ENCODE results near the gene ISYNA1. TPM values are rescaled to one million over a fixed set of nuclear protein-coding genes. Genes with fewer than 3 reads are reported as not detected.

Gene ISYNA1
- total RNA-seq, 1 experiment from 2014 or later = 236 TPM

- H3K27me3 Mint-ChIP-seq (ENCODE audit: low read depth) = no peaks in the 10 kb centered on the region
- H3K4me3 Mint-ChIP-seq = no peak overlapping the region
- H3K27ac Mint-ChIP-seq = peak overlapping the region; percentile 42; the same call in 1 of the 2 replicates
- no peak for DNase-seq (ENCODE audit: low spot score)
- no peak for ATAC-seq
- peaks cover 28% of the 10 kb centered on the region for H3K4me1 Mint-ChIP-seq
- no peaks in the 10 kb centered on the region for H3K36me3 Mint-ChIP-seq
- no peaks in the 10 kb centered on the region for H3K9me3 Mint-ChIP-seq
- TF ChIP-seq ZNF219 (CRISPR knock-in tag; IDR thresholded peaks at IDR 0.05; ENCODE audit: borderline replicate concordance) = no peak
- TF ChIP-seq ZNF232 (CRISPR knock-in tag; IDR thresholded peaks at IDR 0.05) = no peak
- no peak for TF ChIP-seq STAT6 (CRISPR knock-in tag; conservative IDR thresholded peaks at IDR 0.05; ENCODE audit: low read depth)
- TF ChIP-seq TCF7 (CRISPR knock-in tag; IDR thresholded peaks at IDR 0.05; ENCODE audit: low read depth) = no peak
- TF ChIP-seq HMGA2 (CRISPR knock-in tag; IDR thresholded peaks at IDR 0.05) = no peak
- no peak for TF ChIP-seq IRF2 (CRISPR knock-in tag; IDR thresholded peaks at IDR 0.05; ENCODE audit: borderline replicate concordance, low read depth)
- TF ChIP-seq ZNF671 (CRISPR knock-in tag; IDR thresholded peaks at IDR 0.05) = no peak
- TF ChIP-seq ATF1 (CRISPR knock-in tag; IDR thresholded peaks at IDR 0.05) = no peak
- ChIA-PET POLR2A (no interaction called here), CTCF (interaction anchor here (0.8 to 2.3 kb wide), 4 partner anchors 11 to 301 kb away, joined by 3 to 9 read pairs (median 6); no protein-coding TSS in a partner anchor)
Measured at GRCh38 chr19:18475762-18476331, 37.9 kb upstream of the ISYNA1 start.

- peaks cover 33% of the 10 kb centered on the region for H3K4me1 Mint-ChIP-seq
- ChIA-PET CTCF (interaction anchor here (1.4 to 2.3 kb wide), 4 partner anchors 8 to 14 kb away, joined by 3 to 9 read pairs (median 6); no protein-coding TSS in a partner anchor), POLR2A (interaction anchor here (0.6 kb wide), 1 partner anchor 707 kb away, joined by 7 read pairs; no protein-coding TSS in a partner anchor)
- H3K27ac Mint-ChIP-seq = no peak overlapping the region
- H3K4me3 Mint-ChIP-seq = no peak overlapping the region
- TF ChIP-seq CBFB (CRISPR knock-in tag; IDR thresholded peaks at IDR 0.05; ENCODE audit: low read depth) (no peak), ZNF121 (CRISPR knock-in tag; IDR thresholded peaks at IDR 0.05) (peak; percentile 83)
- no peaks in the 10 kb centered on the region for H3K27me3 Mint-ChIP-seq (ENCODE audit: low read depth)
- DNase-seq (ENCODE audit: low spot score) = no peak
- ATAC-seq = no peak
- no peaks in the 10 kb centered on the region for H3K36me3 Mint-ChIP-seq
- H3K9me3 Mint-ChIP-seq = no peaks in the 10 kb centered on the region
Measured at GRCh38 chr19:18475004-18475453, 37.1 kb upstream of the ISYNA1 start.

- Mint-ChIP-seq H3K9me3 (no peaks in the 10 kb centered on the region), H3K27ac (peak overlapping the region; percentile 32; the same call in 1 of the 2 replicates), H3K4me3 (no peak overlapping the region), H3K36me3 (no peaks in the 10 kb centered on the region), H3K27me3 (ENCODE audit: low read depth) (no peaks in the 10 kb centered on the region), H3K4me1 (peaks cover 37% of the 10 kb centered on the region)
- POLR2A ChIA-PET = interaction anchor here (0.8 kb wide), 1 partner anchor 14 kb away, joined by 3 read pairs; no protein-coding TSS in a partner anchor
- TF ChIP-seq ZNF317 (CRISPR knock-in tag; IDR thresholded peaks at IDR 0.05; ENCODE audit: borderline replicate concordance, low read depth) (no peak), TCF7 (CRISPR knock-in tag; IDR thresholded peaks at IDR 0.05; ENCODE audit: low read depth) (no peak), ZBTB21 (CRISPR knock-in tag; IDR thresholded peaks at IDR 0.05; ENCODE audit: borderline replicate concordance) (no peak), ZNF396 (CRISPR knock-in tag; IDR thresholded peaks at IDR 0.05; ENCODE audit: borderline replicate concordance) (no peak), E2F1 (CRISPR knock-in tag; IDR thresholded peaks at IDR 0.05) (no peak), SMAD3 (CRISPR knock-in tag; IDR thresholded peaks at IDR 0.05; ENCODE audit: borderline replicate concordance) (no peak), NR2C2 (CRISPR knock-in tag; IDR thresholded peaks at IDR 0.05) (no peak), FOXP4 (CRISPR knock-in tag; IDR thresholded peaks at IDR 0.05) (no peak), NR1H2 (CRISPR knock-in tag; IDR thresholded peaks at IDR 0.05) (no peak)
- ATAC-seq = no peak
- no peak for DNase-seq (ENCODE audit: low spot score)
- CTCF ChIA-PET = interaction anchor here (1.0 to 1.5 kb wide), 2 partner anchors 8 to 10 kb away, joined by 4 to 5 read pairs; no protein-coding TSS in a partner anchor
Measured at GRCh38 chr19:18474366-18474887, 36.5 kb upstream of the ISYNA1 start.

Measured in WTC11 (cell line).